ENCODE measurements around the gene SH3PXD2B.
"Not testable (repeated sequence)": the region's sequence is repeated elsewhere in the genome, so short reads cannot be mapped to it uniquely, and the experiment has no call there.

SH3PXD2B gene

GRCh38 chr5:172291837-172292236, 162.5 kb downstream of the SH3PXD2B start:
- FAIRE-seq, result not testable (repeated sequence)

DNA sequence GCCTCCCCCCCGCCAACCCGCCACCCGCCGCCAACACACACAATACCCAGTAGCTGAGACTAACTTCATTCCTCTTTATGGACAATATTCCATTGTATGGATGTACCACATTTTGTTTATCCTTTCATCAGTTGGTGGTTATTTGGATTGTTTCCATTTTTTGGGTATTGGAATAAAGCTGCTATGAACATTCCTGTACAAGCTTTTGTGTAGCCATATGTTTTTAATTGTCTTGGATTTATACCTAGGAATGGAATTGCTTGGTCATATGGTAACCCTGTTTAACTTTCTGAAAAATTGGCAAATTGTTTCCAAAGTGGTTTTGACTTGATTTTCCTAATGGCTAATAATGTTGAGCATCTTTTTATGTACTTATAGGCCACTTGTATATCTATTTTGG, 165.9 kb downstream of the SH3PXD2B start:
- FAIRE-seq, result no peak

- not testable (repeated sequence) for FAIRE-seq
Measured at GRCh38 chr5:172287140-172287539, 167.2 kb downstream of the SH3PXD2B start.

DNA sequence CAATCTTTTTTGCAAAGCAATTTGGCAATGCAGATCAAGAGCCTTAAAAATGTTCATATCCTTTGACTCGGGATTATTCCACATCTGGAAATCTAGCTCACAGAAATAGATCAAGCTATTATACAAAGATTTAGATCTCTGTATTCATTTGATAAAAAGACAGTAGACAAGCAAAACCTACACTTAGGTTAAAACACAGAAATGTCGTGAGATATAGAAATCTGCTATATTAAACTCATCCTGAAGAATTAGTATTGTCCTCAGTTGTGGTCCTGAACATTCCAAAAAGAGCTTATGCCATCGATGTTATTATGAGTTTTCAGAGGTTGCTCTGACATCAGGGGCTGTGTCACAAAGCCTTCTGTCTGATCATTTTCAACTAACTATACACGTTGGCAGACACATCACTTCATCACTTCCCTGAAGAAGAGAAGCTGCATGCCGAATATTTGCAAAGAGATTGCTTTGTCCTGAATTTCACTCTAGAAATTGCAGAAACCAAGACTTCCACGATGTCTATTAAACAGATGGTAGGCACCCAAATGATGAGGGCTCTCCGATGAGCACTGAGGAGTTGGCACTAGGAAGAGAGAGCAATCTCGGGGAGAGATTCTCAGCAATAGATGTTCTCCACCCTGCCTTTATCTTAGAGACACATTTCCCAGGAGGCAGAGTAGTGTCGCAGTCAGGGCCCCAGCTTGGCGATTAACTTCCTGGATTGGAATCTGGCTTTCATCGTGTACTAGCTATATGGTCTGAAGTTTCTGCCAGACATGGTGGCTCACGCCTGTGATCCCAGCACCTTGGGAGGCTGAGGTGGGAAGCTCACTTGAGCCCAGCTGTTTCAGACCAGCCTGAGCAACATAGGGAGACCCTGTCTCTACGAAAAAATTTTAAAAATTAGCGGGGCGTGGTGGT, 168.8 kb downstream of the SH3PXD2B start:
- no peak for FAIRE-seq

- FAIRE-seq, result no peak
Measured at GRCh38 chr5:172284611-172284980, 169.7 kb downstream of the SH3PXD2B start.

DNA sequence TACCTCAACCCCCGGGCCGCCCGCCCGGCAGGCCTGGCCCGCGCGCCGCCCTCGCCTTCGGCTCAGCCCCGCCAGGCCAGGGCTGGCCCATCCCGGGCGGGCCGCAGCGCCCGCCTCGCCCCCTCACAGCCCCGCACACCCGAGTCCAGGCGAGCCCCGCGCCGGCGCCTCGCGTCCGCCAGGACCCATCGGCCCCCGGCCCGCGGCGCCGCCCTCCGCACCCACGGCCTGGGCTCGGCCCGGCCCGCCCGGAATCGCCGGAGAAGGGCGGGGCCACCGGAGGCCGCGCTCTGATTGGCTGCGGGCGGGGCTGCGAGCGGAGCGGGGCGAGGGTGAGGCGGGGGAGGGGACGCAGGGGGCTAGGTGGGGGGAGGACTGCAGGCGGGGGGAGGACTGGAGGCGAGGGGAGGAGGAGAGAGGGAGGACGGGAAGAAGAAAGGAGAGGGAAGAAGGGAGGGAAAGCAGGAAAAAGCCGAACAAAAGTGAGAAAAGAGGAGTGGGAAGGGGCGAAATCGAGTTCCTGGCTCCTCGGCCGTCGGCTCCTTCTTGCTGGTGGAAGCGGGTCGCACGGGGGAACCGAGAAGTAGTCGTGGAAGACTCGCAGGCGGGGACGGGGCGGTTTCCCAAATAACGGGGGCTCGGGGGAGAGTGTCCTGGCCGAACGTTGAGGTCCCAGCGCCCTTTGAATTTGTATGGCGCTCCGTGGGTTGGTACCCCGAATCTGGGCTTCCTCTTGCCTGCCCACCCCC, 170.3 kb downstream of the SH3PXD2B start:
- no peak for FAIRE-seq

- FAIRE-seq, result no peak
Measured at GRCh38 chr5:172283020-172283861, 171.1 kb downstream of the SH3PXD2B start, which contains the start of gene UBTD2. UBTD2 (minus strand) TSS chr5:172283764; CDS start chr5:172283665, 99 bp downstream.

DNA sequence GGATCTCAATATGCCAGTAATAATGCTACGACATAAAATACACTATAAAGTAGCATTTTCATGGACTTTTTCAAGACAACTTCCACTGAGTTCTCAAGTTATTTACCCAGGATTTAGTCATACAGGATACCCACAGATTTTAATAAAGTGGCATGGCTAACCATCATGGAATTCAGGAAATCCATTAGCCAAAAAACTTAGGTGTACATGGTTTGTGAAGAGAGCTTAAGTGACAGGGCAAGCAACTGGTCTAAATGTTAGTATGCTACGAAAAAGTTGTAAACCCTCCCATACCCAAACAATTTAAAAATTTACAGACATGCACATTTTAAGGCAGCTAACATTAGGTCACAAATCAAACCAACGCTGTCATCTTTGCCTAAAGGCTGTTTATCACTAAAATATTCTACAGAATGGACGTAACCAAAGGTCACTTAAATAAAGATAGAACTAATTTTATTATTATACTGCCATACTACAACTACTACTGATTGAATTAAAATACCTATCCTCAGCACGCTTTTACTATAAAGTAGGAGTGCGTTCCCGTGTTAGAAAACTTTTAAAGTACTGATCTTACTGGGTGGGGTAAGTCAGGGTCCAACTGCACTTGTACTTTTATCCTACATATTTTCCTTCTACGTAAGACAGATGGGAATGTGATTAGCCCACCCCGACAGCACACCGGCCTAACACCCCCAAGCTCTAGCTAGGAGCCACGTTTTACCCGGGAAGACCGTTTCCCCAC, 171.9 kb downstream of the SH3PXD2B start:
- FAIRE-seq, result no peak

DNA sequence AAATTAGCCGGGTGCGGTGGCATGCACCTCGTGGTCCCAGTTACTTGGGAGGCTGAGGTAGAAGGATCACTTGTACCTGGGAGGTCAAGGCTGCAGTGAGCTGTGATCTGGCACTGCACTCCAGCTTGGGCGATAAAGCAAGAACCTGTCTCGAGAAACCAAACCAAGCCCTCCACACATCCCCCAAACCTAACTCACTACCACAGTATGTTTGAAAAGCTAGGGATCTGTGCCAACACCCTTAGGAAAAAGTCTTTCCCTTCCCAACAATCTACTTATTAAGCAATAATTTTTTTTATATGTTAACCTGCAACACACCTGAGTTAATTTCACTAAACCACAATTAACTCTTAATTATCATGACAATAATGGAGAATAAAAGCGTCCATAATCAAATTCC, 173.0 kb downstream of the SH3PXD2B start:
- no peak for FAIRE-seq

DNA sequence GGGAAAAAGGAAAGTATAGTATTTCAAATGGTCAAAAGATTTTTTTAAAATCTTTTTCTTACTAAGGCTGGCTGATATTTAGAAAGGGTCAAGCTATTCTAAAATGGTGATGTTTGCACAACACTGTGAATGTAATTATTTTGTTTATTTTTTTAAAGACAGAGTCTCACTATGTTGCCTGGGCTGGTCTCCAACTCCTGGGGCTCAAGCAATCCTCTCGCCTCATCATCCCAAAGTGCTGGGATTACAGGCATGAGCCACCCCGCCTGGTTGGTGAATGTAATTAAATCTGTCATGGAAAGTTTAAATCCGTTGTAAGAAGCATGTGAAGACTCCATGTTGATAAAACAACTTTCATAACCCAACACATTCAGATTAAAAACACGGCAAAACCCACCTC, 173.4 kb downstream of the SH3PXD2B start:
- FAIRE-seq, result peak; percentile 50

DNA sequence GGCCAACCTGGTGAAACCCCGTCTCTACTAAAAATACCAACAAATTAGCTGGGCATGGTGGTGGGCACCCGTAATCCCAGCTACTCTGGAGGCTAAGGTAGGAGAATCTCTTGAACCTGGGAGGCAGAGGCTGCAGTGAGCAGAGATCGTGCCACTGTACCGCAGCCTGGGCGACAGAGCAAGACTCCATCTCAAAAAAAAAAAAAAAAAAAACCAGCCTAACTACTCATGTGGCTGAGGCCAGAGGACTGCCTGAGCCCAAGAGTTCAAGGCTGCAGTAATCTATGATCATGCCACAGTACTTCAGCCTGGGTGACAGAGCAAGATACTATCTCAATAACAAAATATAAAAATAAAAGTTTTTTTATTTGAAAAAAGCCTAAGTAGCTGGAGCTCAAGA, 174.0 kb downstream of the SH3PXD2B start:
- FAIRE-seq, result no peak

DNA sequence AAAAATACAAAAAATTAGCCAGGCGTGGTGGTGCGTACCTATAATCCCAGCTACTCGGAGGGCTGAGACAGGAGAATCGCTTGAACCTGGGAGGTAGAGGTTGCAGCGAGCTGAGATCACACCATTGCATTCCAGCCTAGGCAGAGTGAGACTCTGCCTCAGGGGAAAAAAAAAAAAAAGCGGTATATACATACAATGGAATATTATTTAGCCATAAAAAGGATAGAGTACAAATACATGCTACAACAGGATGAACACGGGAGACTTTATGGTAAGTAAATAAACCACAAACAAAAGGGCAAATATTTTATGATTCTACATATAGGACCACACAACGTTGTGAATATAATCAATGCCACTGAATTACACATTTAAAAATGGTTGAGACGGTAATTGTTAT, 176.0 kb downstream of the SH3PXD2B start:
- FAIRE-seq, result no peak

DNA sequence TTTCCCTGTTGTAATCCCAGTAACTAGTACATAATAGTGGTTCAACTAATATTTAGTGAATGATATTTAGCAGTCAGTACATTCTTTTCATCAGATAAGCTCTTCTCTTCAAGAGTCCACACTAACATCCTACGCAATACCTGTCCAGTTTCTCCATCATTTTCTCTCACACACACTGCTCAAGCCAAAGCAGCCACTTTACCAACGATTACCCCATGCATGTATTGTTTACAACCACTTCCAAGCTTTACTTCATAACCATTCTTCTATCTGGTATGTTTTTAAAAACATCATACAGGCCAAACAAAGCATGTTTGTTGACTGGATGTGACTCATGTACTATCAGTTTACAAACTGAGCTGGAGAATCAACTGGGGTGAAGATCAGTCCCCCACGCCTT, 178.1 kb downstream of the SH3PXD2B start:
- no peak for FAIRE-seq

Measured in endometrium (tissue), 2 donors.